ENCODE measurements around the gene ASTN2. TPM values are rescaled to one million over a fixed set of nuclear protein-coding genes. Genes with fewer than 3 reads are reported as not detected.

ASTN2 gene
- total and polyA plus RNA-seq, 2 donors (not counting 3 experiments of a cell fraction or from before 2014, with no cell fraction given) = 1.0 to 1.9 TPM

GRCh38 chr9:117418111-117418510 lies 3.3 kb upstream of the ASTN2 start:
- TF ChIP-seq POLR2AphosphoS5 (IDR thresholded peaks at IDR 0.05; ENCODE audit: insufficient read depth, low read depth, low read length) (no peak), FOS (IDR thresholded peaks at IDR 0.05; ENCODE audit: borderline replicate concordance, insufficient read depth, low read length) (no peak), MYC (IDR thresholded peaks at IDR 0.05; ENCODE audit: low read depth, low read length) (no peak)
- CTCF ChIA-PET = no interaction called here

DNA sequence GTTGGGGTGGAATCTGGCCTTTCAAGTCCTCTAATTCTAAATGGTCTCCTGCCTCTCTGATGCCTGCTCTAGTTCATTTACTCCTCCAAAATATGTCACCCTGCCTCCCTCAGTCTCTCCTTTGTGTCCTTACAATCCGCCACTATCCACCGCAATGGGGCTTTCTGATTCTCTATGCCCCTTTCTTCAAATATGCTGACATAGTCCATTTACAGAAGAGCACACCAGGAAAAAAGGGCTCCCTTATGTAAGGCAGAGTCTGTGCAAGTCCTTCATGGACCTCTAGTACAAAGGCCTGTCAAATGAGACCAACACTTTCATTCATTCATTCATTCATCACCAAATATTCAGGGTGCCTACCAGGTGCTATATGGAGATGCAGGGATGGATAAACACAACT lies 2.0 kb upstream of the ASTN2 start:
- BruUV-seq (replicated peaks) = no TSS peak
- DNase-seq (ENCODE audit: low read depth, low spot score) (no peak), FAIRE-seq (no peak)
- Histone ChIP-seq H3K4me3 (replicated peaks in 1 of 3; ENCODE audit: insufficient read depth in 1 of 3, low read depth in 1 of 3, low read length in 3 of 3) (no peak overlapping the region), H3K9ac (replicated peaks; ENCODE audit: extremely low read depth, insufficient read depth, low read length) (no peak overlapping the region), H3K4me1 (ENCODE audit: control insufficient read depth, extremely low read depth, insufficient read depth, low read length) (no peaks in the 10 kb centered on the region), H3K9me3 (replicated peaks; ENCODE audit: control insufficient read depth, insufficient read depth, low read length) (no peaks in the 10 kb centered on the region), H4K20me1 (replicated peaks; ENCODE audit: control insufficient read depth, extremely low read depth, insufficient read depth, low read length) (no peaks in the 10 kb centered on the region), H2AFZ (ENCODE audit: low read depth, low read length) (no peak overlapping the region), H3K36me3 (ENCODE audit: control insufficient read depth in 2 of 2, extremely low read depth in 1 of 2, insufficient read depth in 2 of 2, low read length in 2 of 2) (no peaks in the 10 kb centered on the region), H3K27me3 (ENCODE audit: control insufficient read depth in 2 of 2, insufficient read depth in 2 of 2, low read length in 2 of 2) (peaks cover 34 to 36% of the 10 kb centered on the region in 2 experiments), H3K9me1 (replicated peaks; ENCODE audit: control insufficient read depth, extremely low read depth, insufficient read depth, low read length) (no peaks in the 10 kb centered on the region), H3K79me2 (ENCODE audit: control insufficient read depth, insufficient read depth, low read length) (no peaks in the 10 kb centered on the region), H3K4me2 (ENCODE audit: insufficient read depth, low read length) (no peak overlapping the region), H3K27ac (ENCODE audit: insufficient read depth, low read depth, low read length) (no peak overlapping the region)
- POLR2A ChIA-PET = no interaction called here
- intact Hi-C loops (cut with micrococcal nuclease) = no loop called here
- dilution Hi-C loops (cut with MboI; ENCODE audit: extremely low pct_ligation_motif_present, low sequenced_read_pairs) = no loop called here
- TF ChIP-seq MYC (IDR thresholded peaks at IDR 0.05; ENCODE audit: low read depth, low read length) (no peak), GATA2 (IDR thresholded peaks at IDR 0.05; ENCODE audit: insufficient read depth, insufficient read length, low read depth, low read length) (no peak), POLR2A (IDR thresholded peaks at IDR 0.05; ENCODE audit: low read depth, low read length) (no peak), EZH2 (IDR thresholded peaks at IDR 0.05; ENCODE audit: borderline replicate concordance, low read depth, low read length, severe bottlenecking) (no peak), FOS (IDR thresholded peaks at IDR 0.05; ENCODE audit: borderline replicate concordance, insufficient read depth, low read length) (no peak), CTCF (IDR thresholded peaks at IDR 0.05; ENCODE audit: extremely low read depth in 1 of 2, insufficient read depth in 1 of 2, low read depth in 1 of 2, low read length in 2 of 2) (no peak), POLR2AphosphoS5 (IDR thresholded peaks at IDR 0.05; ENCODE audit: insufficient read depth, low read depth, low read length) (no peak), JUN (IDR thresholded peaks at IDR 0.05; ENCODE audit: borderline replicate concordance, insufficient read depth, insufficient read length, low read depth) (no peak)
- TF ChIP-seq, protein P1, sequence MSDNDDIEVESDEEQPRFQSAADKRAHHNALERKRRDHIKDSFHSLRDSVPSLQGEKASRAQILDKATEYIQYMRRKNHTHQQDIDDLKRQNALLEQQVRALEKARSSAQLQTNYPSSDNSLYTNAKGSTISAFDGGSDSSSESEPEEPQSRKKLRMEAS (IDR thresholded peaks at IDR 0.05; ENCODE audit: insufficient read depth, insufficient read length) = no peak
- CTCF ChIA-PET = no interaction called here

More at GRCh38 chr9:117418111-117418510, 3.3 kb upstream of the ASTN2 start:
- Histone ChIP-seq H3K27me3 (ENCODE audit: control insufficient read depth in 2 of 2, insufficient read depth in 2 of 2, low read length in 2 of 2) (peaks cover 23 to 25% of the 10 kb centered on the region in 2 experiments), H3K36me3 (ENCODE audit: control insufficient read depth in 2 of 2, extremely low read depth in 1 of 2, insufficient read depth in 2 of 2, low read length in 2 of 2) (no peaks in the 10 kb centered on the region), H2AFZ (ENCODE audit: low read depth, low read length) (no peak overlapping the region), H3K4me3 (replicated peaks in 1 of 3; ENCODE audit: insufficient read depth in 1 of 3, low read depth in 1 of 3, low read length in 3 of 3) (no peak overlapping the region), H3K79me2 (ENCODE audit: control insufficient read depth, insufficient read depth, low read length) (no peaks in the 10 kb centered on the region), H3K4me1 (ENCODE audit: control insufficient read depth, extremely low read depth, insufficient read depth, low read length) (no peaks in the 10 kb centered on the region), H3K9ac (replicated peaks; ENCODE audit: extremely low read depth, insufficient read depth, low read length) (no peak overlapping the region), H3K9me3 (replicated peaks; ENCODE audit: control insufficient read depth, insufficient read depth, low read length) (no peaks in the 10 kb centered on the region), H3K27ac (ENCODE audit: insufficient read depth, low read depth, low read length) (no peak overlapping the region), H4K20me1 (replicated peaks; ENCODE audit: control insufficient read depth, extremely low read depth, insufficient read depth, low read length) (no peaks in the 10 kb centered on the region), H3K9me1 (replicated peaks; ENCODE audit: control insufficient read depth, extremely low read depth, insufficient read depth, low read length) (no peaks in the 10 kb centered on the region), H3K4me2 (ENCODE audit: insufficient read depth, low read length) (no peak overlapping the region)
- DNase-seq (ENCODE audit: low read depth, low spot score) = no peak
- intact Hi-C loops (cut with micrococcal nuclease) = no loop called here
- BruUV-seq (replicated peaks) = no TSS peak
- no peak for FAIRE-seq
- POLR2A ChIA-PET = no interaction called here
- dilution Hi-C loops (cut with MboI; ENCODE audit: extremely low pct_ligation_motif_present, low sequenced_read_pairs) = no loop called here

Measured in endothelial cell of umbilical vein (primary cell).